Ramos (cell line): ENCODE data around the gene MAGOH.

ENCODE experiments used
- in situ Hi-C: fragments of 300-500 bp; cut with MboI; formaldehyde crosslinking; loops from one replicate; pipeline ENCODE4 v1.14.3; 2022; ENCODE audit warnings: low sequenced_read_pairs; ENCODE audit not compliant: unreplicated experiment

Gene MAGOH

GRCh38 chr1:53195246-53196016, 42.9 kb downstream of the MAGOH start:
- in situ Hi-C loops = loop anchor here (25.0 kb wide), 1 partner anchor 483 kb away; no protein-coding TSS in a partner anchor

- in situ Hi-C loops = loop anchor here (25.0 kb wide), 1 partner anchor 478 kb away; no protein-coding TSS in a partner anchor
Measured at GRCh38 chr1:53190210-53190611, 48.1 kb downstream of the MAGOH start.

GRCh38 chr1:53189061-53189460, 49.3 kb downstream of the MAGOH start:
- in situ Hi-C loops = loop anchor here (25.0 kb wide), 1 partner anchor 477 kb away; no protein-coding TSS in a partner anchor

GRCh38 chr1:53188099-53188498, 50.2 kb downstream of the MAGOH start:
- in situ Hi-C loops = loop anchor here (25.0 kb wide), 1 partner anchor 476 kb away; no protein-coding TSS in a partner anchor

- in situ Hi-C loops = loop anchor here (25.0 kb wide), 1 partner anchor 475 kb away; no protein-coding TSS in a partner anchor
Measured at GRCh38 chr1:53187401-53187800, 50.9 kb downstream of the MAGOH start.

- in situ Hi-C loops = loop anchor here (25.0 kb wide), 1 partner anchor 474 kb away; no protein-coding TSS in a partner anchor
Measured at GRCh38 chr1:53186533-53186932, 51.8 kb downstream of the MAGOH start.

- in situ Hi-C loops = loop anchor here (25.0 kb wide), 1 partner anchor 474 kb away; no protein-coding TSS in a partner anchor
Measured at GRCh38 chr1:53185955-53186297, 52.4 kb downstream of the MAGOH start.

GRCh38 chr1:53183095-53183990, 55.0 kb downstream of the MAGOH start:
- in situ Hi-C loops = loop anchor here (25.0 kb wide), 1 partner anchor 471 kb away; no protein-coding TSS in a partner anchor

GRCh38 chr1:53182716-53183094, 55.6 kb downstream of the MAGOH start:
- in situ Hi-C loops = loop anchor here (25.0 kb wide), 1 partner anchor 470 kb away; no protein-coding TSS in a partner anchor

- in situ Hi-C loops = loop anchor here (25.0 kb wide), 1 partner anchor 470 kb away; no protein-coding TSS in a partner anchor
Measured at GRCh38 chr1:53182111-53182593, 56.2 kb downstream of the MAGOH start.

- in situ Hi-C loops = loop anchor here (25.0 kb wide), 1 partner anchor 469 kb away; no protein-coding TSS in a partner anchor
Measured at GRCh38 chr1:53180951-53181350, 57.4 kb downstream of the MAGOH start.

GRCh38 chr1:53180226-53180625, 58.1 kb downstream of the MAGOH start:
- in situ Hi-C loops = loop anchor here (25.0 kb wide), 1 partner anchor 468 kb away; no protein-coding TSS in a partner anchor
